ENCODE results near the gene GMDS.

Gene GMDS

DNA sequence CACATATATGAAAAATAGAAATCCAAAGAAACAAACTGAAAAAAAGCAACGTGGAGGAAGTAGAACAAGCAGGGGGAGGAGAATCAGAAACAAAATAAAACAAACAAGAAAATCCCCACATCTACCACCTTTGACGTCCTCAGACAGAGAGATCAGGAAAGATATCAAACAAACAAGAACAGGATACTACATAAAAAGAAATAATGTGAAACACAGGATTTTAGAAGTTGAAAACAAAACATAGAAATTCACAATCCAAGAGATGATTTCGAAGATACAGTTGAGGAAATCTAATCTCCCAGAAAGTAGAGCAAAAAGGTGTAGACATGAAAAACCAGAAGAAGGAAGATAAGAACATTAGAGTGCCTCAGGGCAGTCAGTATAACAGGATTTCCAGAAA, 514.5 kb downstream of the GMDS start:
- Histone ChIP-seq H3K36me3 (ENCODE audit: control insufficient read depth, insufficient read depth, low read length) (no peaks in the 10 kb centered on the region), H3K4me3 (replicated peaks; ENCODE audit: low read depth, low read length) (no peak overlapping the region), H3K27me3 (replicated peaks; ENCODE audit: control insufficient read depth, insufficient read depth, low read length) (no peaks in the 10 kb centered on the region)
- no peak for DNase-seq (ENCODE audit: extremely low read depth, insufficient read length)
- TF ChIP-seq, protein P1, sequence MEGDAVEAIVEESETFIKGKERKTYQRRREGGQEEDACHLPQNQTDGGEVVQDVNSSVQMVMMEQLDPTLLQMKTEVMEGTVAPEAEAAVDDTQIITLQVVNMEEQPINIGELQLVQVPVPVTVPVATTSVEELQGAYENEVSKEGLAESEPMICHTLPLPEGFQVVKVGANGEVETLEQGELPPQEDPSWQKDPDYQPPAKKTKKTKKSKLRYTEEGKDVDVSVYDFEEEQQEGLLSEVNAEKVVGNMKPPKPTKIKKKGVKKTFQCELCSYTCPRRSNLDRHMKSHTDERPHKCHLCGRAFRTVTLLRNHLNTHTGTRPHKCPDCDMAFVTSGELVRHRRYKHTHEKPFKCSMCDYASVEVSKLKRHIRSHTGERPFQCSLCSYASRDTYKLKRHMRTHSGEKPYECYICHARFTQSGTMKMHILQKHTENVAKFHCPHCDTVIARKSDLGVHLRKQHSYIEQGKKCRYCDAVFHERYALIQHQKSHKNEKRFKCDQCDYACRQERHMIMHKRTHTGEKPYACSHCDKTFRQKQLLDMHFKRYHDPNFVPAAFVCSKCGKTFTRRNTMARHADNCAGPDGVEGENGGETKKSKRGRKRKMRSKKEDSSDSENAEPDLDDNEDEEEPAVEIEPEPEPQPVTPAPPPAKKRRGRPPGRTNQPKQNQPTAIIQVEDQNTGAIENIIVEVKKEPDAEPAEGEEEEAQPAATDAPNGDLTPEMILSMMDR (IDR thresholded peaks at IDR 0.05; ENCODE audit: insufficient read depth, low read length, poor library complexity, severe bottlenecking), result no peak

DNA sequence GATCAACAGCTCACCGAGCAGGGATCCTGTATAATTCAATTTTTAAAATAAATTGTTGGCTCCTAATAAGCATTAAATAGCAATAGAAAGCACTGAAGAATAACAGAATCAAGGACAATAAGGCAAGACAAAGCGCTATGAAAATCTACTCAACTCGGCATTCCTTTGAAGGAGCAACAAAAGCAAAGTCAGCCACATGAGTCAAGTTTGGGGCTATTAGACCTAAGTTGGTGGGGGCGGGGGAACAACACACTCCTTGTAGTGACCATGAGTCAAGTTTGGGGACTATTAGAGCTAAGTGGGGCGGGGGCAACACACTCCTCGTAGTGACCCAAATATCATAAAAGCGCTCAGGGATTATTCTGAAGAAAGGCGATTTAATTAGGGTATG, 515.7 kb downstream of the GMDS start:
- Histone ChIP-seq H3K4me3 (replicated peaks; ENCODE audit: low read depth, low read length) (no peak overlapping the region), H3K27me3 (replicated peaks; ENCODE audit: control insufficient read depth, insufficient read depth, low read length) (no peaks in the 10 kb centered on the region), H3K36me3 (ENCODE audit: control insufficient read depth, insufficient read depth, low read length) (no peaks in the 10 kb centered on the region)
- TF ChIP-seq, protein P1 (IDR thresholded peaks at IDR 0.05; ENCODE audit: insufficient read depth, low read length, poor library complexity, severe bottlenecking), result no peak
- DNase-seq (ENCODE audit: extremely low read depth, insufficient read length), result no peak

DNA sequence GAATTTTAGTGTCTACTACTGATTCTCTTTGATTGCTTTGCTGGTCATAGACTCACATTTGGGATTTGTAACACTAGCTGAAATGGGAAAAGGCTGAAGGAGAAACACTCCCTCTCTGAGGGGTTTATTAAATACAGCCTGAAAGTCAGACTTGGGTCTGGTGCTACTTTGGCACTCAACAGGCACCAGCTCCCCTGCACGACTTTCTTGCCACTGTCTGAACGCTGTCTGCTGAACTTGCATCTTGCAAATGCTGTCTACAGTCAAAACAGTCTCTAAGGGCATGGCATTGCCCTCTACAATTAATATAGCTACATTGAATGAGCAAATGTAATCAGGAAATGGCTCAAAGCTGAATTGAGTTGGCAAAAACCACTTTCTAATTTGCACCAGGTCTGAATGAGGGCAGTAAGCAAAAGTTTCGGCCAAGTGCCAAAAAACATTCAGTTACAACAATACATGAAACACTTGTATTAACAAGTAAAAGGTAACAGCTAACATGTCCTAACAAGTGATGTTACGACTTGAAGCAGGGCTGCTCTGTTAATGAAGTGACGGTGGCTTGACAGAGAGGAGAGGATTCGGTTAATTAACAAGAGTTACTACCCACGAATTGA, 516.2 kb downstream of the GMDS start:
- Histone ChIP-seq H3K4me3 (replicated peaks; ENCODE audit: low read depth, low read length) (no peak overlapping the region), H3K36me3 (ENCODE audit: control insufficient read depth, insufficient read depth, low read length) (no peaks in the 10 kb centered on the region), H3K27me3 (replicated peaks; ENCODE audit: control insufficient read depth, insufficient read depth, low read length) (no peaks in the 10 kb centered on the region)
- no peak for DNase-seq (ENCODE audit: extremely low read depth, insufficient read length)
- TF ChIP-seq, protein P1 (IDR thresholded peaks at IDR 0.05; ENCODE audit: insufficient read depth, low read length, poor library complexity, severe bottlenecking), result no peak

DNA sequence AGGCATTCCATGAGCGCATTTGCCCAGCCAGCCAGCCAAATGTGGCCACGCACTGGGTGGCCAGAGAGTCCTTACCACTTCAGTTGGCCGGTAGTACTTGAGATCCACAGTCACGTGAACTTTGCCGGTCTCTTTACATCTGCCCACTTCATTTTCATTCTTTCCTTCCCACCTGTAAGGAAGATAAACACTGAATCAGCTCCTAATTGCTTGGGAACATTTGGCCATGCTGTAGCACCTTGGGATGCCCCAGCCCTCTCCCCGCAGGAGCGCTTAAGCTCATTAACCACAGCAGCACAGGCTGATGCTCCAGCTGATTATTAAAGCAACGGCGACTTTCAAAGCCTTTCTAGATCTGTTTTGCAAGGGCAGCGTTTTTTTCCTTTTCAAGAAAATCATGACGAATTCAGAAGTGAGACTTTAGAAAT, 519.0 kb downstream of the GMDS start:
- H3K4me3 ChIP-seq (replicated peaks; ENCODE audit: low read depth, low read length), result no peak overlapping the region
- H3K27me3 ChIP-seq (replicated peaks; ENCODE audit: control insufficient read depth, insufficient read depth, low read length), result no peaks in the 10 kb centered on the region
- H3K36me3 ChIP-seq (ENCODE audit: control insufficient read depth, insufficient read depth, low read length), result no peaks in the 10 kb centered on the region
- DNase-seq (ENCODE audit: extremely low read depth, insufficient read length), result no peak
- TF ChIP-seq, protein P1 (IDR thresholded peaks at IDR 0.05; ENCODE audit: insufficient read depth, low read length, poor library complexity, severe bottlenecking), result no peak

DNA sequence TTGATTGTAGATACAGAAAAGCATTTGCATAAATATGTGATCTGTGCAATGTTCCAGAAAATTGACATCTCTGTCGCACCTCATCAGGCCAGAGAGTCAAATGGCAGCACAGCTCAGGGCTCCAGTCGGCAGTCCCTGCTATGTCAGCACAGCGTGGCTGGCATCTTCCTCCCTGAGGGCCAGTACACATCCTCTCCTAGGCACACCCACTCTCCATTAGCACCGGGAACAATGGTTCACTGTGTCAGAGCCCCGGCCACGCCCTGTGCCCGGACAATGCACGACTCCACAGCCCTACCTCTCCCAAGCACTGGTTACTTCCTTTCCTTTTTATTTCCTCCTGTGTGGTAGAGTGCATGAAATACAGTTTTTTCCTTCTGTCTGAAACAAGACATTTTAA, 520.8 kb downstream of the GMDS start:
- no peaks in the 10 kb centered on the region for H3K27me3 ChIP-seq (replicated peaks; ENCODE audit: control insufficient read depth, insufficient read depth, low read length)
- H3K36me3 ChIP-seq (ENCODE audit: control insufficient read depth, insufficient read depth, low read length), result no peaks in the 10 kb centered on the region
- no peak overlapping the region for H3K4me3 ChIP-seq (replicated peaks; ENCODE audit: low read depth, low read length)
- TF ChIP-seq, protein P1 (IDR thresholded peaks at IDR 0.05; ENCODE audit: insufficient read depth, low read length, poor library complexity, severe bottlenecking), result no peak
- no peak for DNase-seq (ENCODE audit: extremely low read depth, insufficient read length)

DNA sequence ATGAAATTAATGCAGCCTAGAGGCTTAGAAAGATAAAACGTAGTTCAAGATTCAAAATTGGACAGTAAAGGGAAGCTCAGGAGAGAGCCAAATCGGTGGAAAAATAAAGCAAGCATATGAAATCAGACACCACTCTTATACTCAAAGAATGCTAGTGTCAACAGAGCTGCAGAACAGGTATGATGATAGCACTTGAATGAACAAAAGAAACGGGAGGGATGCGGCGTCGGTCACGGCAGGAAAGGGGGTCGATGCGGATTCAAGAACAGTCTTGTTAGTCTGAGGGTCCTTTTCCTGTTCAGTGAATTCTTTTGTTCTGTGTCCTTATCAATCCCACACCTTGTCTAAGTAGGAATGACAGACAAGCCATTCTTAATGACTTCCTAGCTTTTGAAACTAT, 521.3 kb downstream of the GMDS start:
- H3K27me3 ChIP-seq (replicated peaks; ENCODE audit: control insufficient read depth, insufficient read depth, low read length), result no peaks in the 10 kb centered on the region
- TF ChIP-seq, protein P1 (IDR thresholded peaks at IDR 0.05; ENCODE audit: insufficient read depth, low read length, poor library complexity, severe bottlenecking), result no peak
- no peaks in the 10 kb centered on the region for H3K36me3 ChIP-seq (ENCODE audit: control insufficient read depth, insufficient read depth, low read length)
- no peak overlapping the region for H3K4me3 ChIP-seq (replicated peaks; ENCODE audit: low read depth, low read length)
- DNase-seq (ENCODE audit: extremely low read depth, insufficient read length), result no peak
